ENCODE results near the gene ZNF444.
A peak's percentile ranks its signal among the peaks of the same experiment; 100 is the strongest.

ZNF444 gene

GRCh38 chr19:56132316-56132822 lies 8.7 kb upstream of the ZNF444 start:
- peak overlapping the region; percentile 98 for H3K27ac Mint-ChIP-seq
- H3K27me3 Mint-ChIP-seq (ENCODE audit: low read depth, poor library complexity) = no peaks in the 10 kb centered on the region
- TF ChIP-seq CTCF (IDR thresholded peaks at IDR 0.05) = no peak
- DNase-seq = no peak
- peak overlapping the region; percentile 20 for H3K4me3 Mint-ChIP-seq
- H3K9me3 Mint-ChIP-seq = no peaks in the 10 kb centered on the region
- H3K36me3 Mint-ChIP-seq (ENCODE audit: low read depth) = no peaks in the 10 kb centered on the region
- peaks cover 32% of the 10 kb centered on the region for H3K4me1 Mint-ChIP-seq

GRCh38 chr19:56133858-56134653 lies 7.0 kb upstream of the ZNF444 start:
- Mint-ChIP-seq H3K27me3 (ENCODE audit: low read depth, poor library complexity) (peaks cover 6% of the 10 kb centered on the region), H3K27ac (peak overlapping the region; percentile 84), H3K9me3 (no peaks in the 10 kb centered on the region), H3K36me3 (ENCODE audit: low read depth) (no peaks in the 10 kb centered on the region), H3K4me1 (peaks cover 41% of the 10 kb centered on the region), H3K4me3 (peak overlapping the region; percentile 12)
- TF ChIP-seq CTCF (IDR thresholded peaks at IDR 0.05) = no peak
- DNase-seq = no peak

GRCh38 chr19:56134654-56134921 lies 6.5 kb upstream of the ZNF444 start:
- Mint-ChIP-seq H3K27me3 (ENCODE audit: low read depth, poor library complexity) (peaks cover 6% of the 10 kb centered on the region), H3K36me3 (ENCODE audit: low read depth) (no peaks in the 10 kb centered on the region), H3K4me3 (no peak overlapping the region), H3K4me1 (peaks cover 47% of the 10 kb centered on the region), H3K27ac (peak overlapping the region; percentile 84), H3K9me3 (no peaks in the 10 kb centered on the region)
- no peak for DNase-seq
- no peak for TF ChIP-seq CTCF (IDR thresholded peaks at IDR 0.05)

- no peak for TF ChIP-seq CTCF (IDR thresholded peaks at IDR 0.05)
- H3K27me3 Mint-ChIP-seq (ENCODE audit: low read depth, poor library complexity) = peaks cover 6% of the 10 kb centered on the region
- H3K4me1 Mint-ChIP-seq = peaks cover 59% of the 10 kb centered on the region
- H3K36me3 Mint-ChIP-seq (ENCODE audit: low read depth) = no peaks in the 10 kb centered on the region
- no peak for DNase-seq
- H3K9me3 Mint-ChIP-seq = no peaks in the 10 kb centered on the region
- H3K4me3 Mint-ChIP-seq = no peak overlapping the region
- H3K27ac Mint-ChIP-seq = no peak overlapping the region
These were observed 4.7 kb upstream of the ZNF444 start for GRCh38 chr19:56136362-56136761.

GRCh38 chr19:56137405-56137804 lies 3.7 kb upstream of the ZNF444 start:
- no peak for DNase-seq
- H3K4me3 Mint-ChIP-seq = no peak overlapping the region
- H3K9me3 Mint-ChIP-seq = no peaks in the 10 kb centered on the region
- H3K4me1 Mint-ChIP-seq = peaks cover 56% of the 10 kb centered on the region
- H3K27ac Mint-ChIP-seq = no peak overlapping the region
- no peaks in the 10 kb centered on the region for H3K36me3 Mint-ChIP-seq (ENCODE audit: low read depth)
- TF ChIP-seq CTCF (IDR thresholded peaks at IDR 0.05) = no peak
- H3K27me3 Mint-ChIP-seq (ENCODE audit: low read depth, poor library complexity) = peaks cover 6% of the 10 kb centered on the region

GRCh38 chr19:56138069-56138468 lies 3.0 kb upstream of the ZNF444 start:
- peaks cover 6% of the 10 kb centered on the region for H3K27me3 Mint-ChIP-seq (ENCODE audit: low read depth, poor library complexity)
- H3K4me1 Mint-ChIP-seq = peaks cover 60% of the 10 kb centered on the region
- no peaks in the 10 kb centered on the region for H3K9me3 Mint-ChIP-seq
- no peak overlapping the region for H3K27ac Mint-ChIP-seq
- DNase-seq = no peak
- H3K4me3 Mint-ChIP-seq = no peak overlapping the region
- no peak for TF ChIP-seq CTCF (IDR thresholded peaks at IDR 0.05)
- H3K36me3 Mint-ChIP-seq (ENCODE audit: low read depth) = no peaks in the 10 kb centered on the region

Data from nephron progenitor cell (in vitro differentiated cells).